Tibial nerve (tissue), 4 donors: ENCODE data around the gene KIZ. TPM values are rescaled to one million over a fixed set of nuclear protein-coding genes. Genes with fewer than 3 reads are reported as not detected.

ENCODE experiments used
- DNase-seq, 2 donors: peaks; one replicate each; pipeline ENCODE4 v3.0.0-alpha.2; 2019; ENCODE audit warnings: low spot score in 2 of 2
- H3K27ac ChIP-seq, 4 donors: fragments of 200-600 bp; sonication (generic) in 3 of 4; one replicate each; pipeline ENCODE4 v1.5.1; 2017 to 2019; ENCODE audit warnings: mild to moderate bottlenecking in 1 of 4
- H3K27me3 ChIP-seq, 2 donors: fragments of 200-600 bp; sonication (generic) in 1 of 2; one replicate each; pipeline versions ENCODE4 v1.5.1 to v1.6.0; 2017 to 2019
- H3K36me3 ChIP-seq, 3 donors: fragments of 200-600 bp; sonication (generic); one replicate each; pipeline ENCODE4 v1.5.1; 2018 to 2019
- H3K4me1 ChIP-seq, 4 donors: fragments of 200-600 bp; sonication (generic) in 3 of 4; one replicate each; pipeline ENCODE4 v1.5.1; 2017 to 2019
- H3K4me3 ChIP-seq, 4 donors: fragments of 200-600 bp; sonication (generic) in 3 of 4; one replicate each; pipeline ENCODE4 v1.5.1; 2017 to 2019; ENCODE audit warnings: mild to moderate bottlenecking in 1 of 4, moderate library complexity in 1 of 4
- H3K9me3 ChIP-seq, 4 donors: fragments of 200-600 bp; sonication (generic) in 3 of 4; one replicate each; pipeline ENCODE4 v1.5.1; 2017 to 2019
- EP300 ChIP-seq, 2 donors: sonication (generic); formaldehyde crosslinking; IDR thresholded peaks; one replicate each; pipeline ENCODE4 v1.6.1; 2017; ENCODE audit warnings: antibody characterized with exemption in 2 of 2, mild to moderate bottlenecking in 1 of 2
- POLR2A ChIP-seq, 2 donors: fragments of 450-650 bp; IDR thresholded peaks; one replicate each; pipeline ENCODE4 v1.6.1; 2017; ENCODE audit warnings: antibody characterized with exemption in 2 of 2, mild to moderate bottlenecking in 2 of 2, moderate library complexity in 2 of 2
- WGBS, 2 donors: methylation state at CpG; one replicate each; pipeline ENCODE4 v1.1.5; 2018; 5-methylcytosine and 5-hydroxymethylcytosine counted together
- total RNA-seq, 4 donors: library from RNA; depleted of rRNA; stranded (reverse); fragments of >200 nt; gene quantifications; one replicate each; pipeline ENCODE4 v1.1.0, GENCODE V29; 2016
- TF ChIP-seq, protein P1 (sequence below), 5 experiments: fragments of 200-600 bp in 3 of 5; fragments of 450-650 bp in 2 of 5; sonication (generic) in 3 of 5; IDR thresholded peaks; one replicate each; pipeline ENCODE4 v1.5.1; 2016 to 2019; ENCODE audit warnings: antibody characterized with exemption in 5 of 5, mild to moderate bottlenecking in 3 of 5, moderate library complexity in 2 of 5

KIZ gene
- total RNA-seq, 4 donors from 2014 or later, result 19.8 to 58.6 (median 54.9) TPM

GRCh38 chr20:21133404-21133803, 7.5 kb downstream of the KIZ start:
- no peak for TF ChIP-seq POLR2A (IDR thresholded peaks at IDR 0.05)
- TF ChIP-seq, protein P1, sequence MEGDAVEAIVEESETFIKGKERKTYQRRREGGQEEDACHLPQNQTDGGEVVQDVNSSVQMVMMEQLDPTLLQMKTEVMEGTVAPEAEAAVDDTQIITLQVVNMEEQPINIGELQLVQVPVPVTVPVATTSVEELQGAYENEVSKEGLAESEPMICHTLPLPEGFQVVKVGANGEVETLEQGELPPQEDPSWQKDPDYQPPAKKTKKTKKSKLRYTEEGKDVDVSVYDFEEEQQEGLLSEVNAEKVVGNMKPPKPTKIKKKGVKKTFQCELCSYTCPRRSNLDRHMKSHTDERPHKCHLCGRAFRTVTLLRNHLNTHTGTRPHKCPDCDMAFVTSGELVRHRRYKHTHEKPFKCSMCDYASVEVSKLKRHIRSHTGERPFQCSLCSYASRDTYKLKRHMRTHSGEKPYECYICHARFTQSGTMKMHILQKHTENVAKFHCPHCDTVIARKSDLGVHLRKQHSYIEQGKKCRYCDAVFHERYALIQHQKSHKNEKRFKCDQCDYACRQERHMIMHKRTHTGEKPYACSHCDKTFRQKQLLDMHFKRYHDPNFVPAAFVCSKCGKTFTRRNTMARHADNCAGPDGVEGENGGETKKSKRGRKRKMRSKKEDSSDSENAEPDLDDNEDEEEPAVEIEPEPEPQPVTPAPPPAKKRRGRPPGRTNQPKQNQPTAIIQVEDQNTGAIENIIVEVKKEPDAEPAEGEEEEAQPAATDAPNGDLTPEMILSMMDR (IDR thresholded peaks at IDR 0.05), result no peak
- TF ChIP-seq EP300 (IDR thresholded peaks at IDR 0.05), result no peak
- Histone ChIP-seq H3K9me3 (no peaks in the 10 kb centered on the region), H3K36me3 (peaks cover 0 to 55% (median 2%) of the 10 kb centered on the region in 3 donors), H3K27me3 (no peaks in the 10 kb centered on the region), H3K27ac (no peak overlapping the region), H3K4me3 (no peak overlapping the region), H3K4me1 (no peaks in the 10 kb centered on the region)
- no peak for DNase-seq
- 80% methylated on average over 4 of the region's 4 CpGs for WGBS, 2 donors

GRCh38 chr20:21133917-21134622, 8.2 kb downstream of the KIZ start:
- no peaks in the 10 kb centered on the region for H3K27me3 ChIP-seq

GRCh38 chr20:21134883-21135493, 9.1 kb downstream of the KIZ start:
- H3K4me1 ChIP-seq, result no peaks in the 10 kb centered on the region
- 91 to 92% methylated on average over 10 of the region's 10 CpGs for WGBS, 2 donors
- no peak for DNase-seq
- H3K4me3 ChIP-seq, result no peak overlapping the region
- H3K9me3 ChIP-seq, result no peaks in the 10 kb centered on the region
- TF ChIP-seq POLR2A (IDR thresholded peaks at IDR 0.05) (no peak), EP300 (IDR thresholded peaks at IDR 0.05) (no peak)
- H3K27me3 ChIP-seq, result no peaks in the 10 kb centered on the region
- no peak overlapping the region for H3K27ac ChIP-seq
- H3K36me3 ChIP-seq, result peaks cover 0 to 60% (median 2%) of the 10 kb centered on the region in 3 donors

More at GRCh38 chr20:21133917-21134622, 8.2 kb downstream of the KIZ start:
- Histone ChIP-seq H3K9me3 (no peaks in the 10 kb centered on the region), H3K27ac (no peak overlapping the region), H3K4me3 (no peak overlapping the region), H3K36me3 (peaks cover 0 to 58% (median 2%) of the 10 kb centered on the region in 3 donors), H3K4me1 (no peaks in the 10 kb centered on the region)
- no peak for TF ChIP-seq EP300 (IDR thresholded peaks at IDR 0.05)
- TF ChIP-seq POLR2A (IDR thresholded peaks at IDR 0.05), result no peak
- TF ChIP-seq, protein P1 (IDR thresholded peaks at IDR 0.05), result no peak
- no peak for DNase-seq
- 93% methylated on average over 16 of the region's 16 CpGs for WGBS, 2 donors

DNA sequence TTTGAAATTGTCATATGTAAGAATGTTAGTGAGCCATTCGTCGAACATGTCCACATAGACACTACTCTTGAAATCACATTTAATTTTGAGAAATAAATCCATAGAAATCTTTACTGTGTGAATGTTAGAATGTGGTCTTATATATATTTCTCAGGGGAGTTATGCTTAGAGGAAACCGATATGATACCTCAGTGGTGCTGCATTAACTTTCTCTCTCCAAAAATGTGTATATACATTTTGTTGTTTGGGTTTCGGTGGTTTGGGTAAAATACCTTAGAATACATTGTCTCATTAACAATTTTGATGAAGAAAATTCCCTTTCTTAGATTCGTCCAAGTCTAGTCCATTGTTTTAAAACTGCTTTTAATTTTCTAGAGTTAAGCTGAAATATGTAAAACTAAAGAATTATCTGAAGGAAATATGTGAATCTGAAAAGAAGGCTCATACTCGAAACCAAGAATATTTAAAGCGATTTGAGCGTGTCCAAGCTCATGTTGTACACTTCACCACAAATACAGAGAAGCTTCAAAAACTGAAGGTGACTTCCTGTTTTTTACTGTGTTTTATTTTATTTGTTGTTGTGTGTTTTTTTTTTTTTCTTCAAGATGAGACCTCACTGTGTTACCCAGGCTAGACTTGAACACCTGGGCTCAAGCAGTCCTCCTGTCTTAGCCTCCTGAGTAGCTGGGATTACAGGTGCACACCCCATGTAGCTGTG, 10.3 kb downstream of the KIZ start:
- Histone ChIP-seq H3K4me3 (no peak overlapping the region), H3K4me1 (no peaks in the 10 kb centered on the region), H3K27me3 (no peaks in the 10 kb centered on the region), H3K36me3 (peaks cover 0 to 63% (median 2%) of the 10 kb centered on the region in 3 donors), H3K9me3 (no peaks in the 10 kb centered on the region), H3K27ac (no peak overlapping the region)
- DNase-seq, result no peak
- WGBS, 2 donors, result 93 to 94% methylated on average over 8 of the region's 8 CpGs
- TF ChIP-seq, protein P1 (IDR thresholded peaks at IDR 0.05), result no peak
- TF ChIP-seq POLR2A (IDR thresholded peaks at IDR 0.05), result no peak
- no peak for TF ChIP-seq EP300 (IDR thresholded peaks at IDR 0.05)

- TF ChIP-seq, protein P1 (IDR thresholded peaks at IDR 0.05), result no peak
- TF ChIP-seq EP300 (IDR thresholded peaks at IDR 0.05) (no peak), POLR2A (IDR thresholded peaks at IDR 0.05) (no peak)
- 80 to 85% methylated on average over 1 of the region's 1 CpG for WGBS, 2 donors
- H3K27ac ChIP-seq, result no peak overlapping the region
- DNase-seq, result no peak
- H3K27me3 ChIP-seq, result no peaks in the 10 kb centered on the region
- H3K4me3 ChIP-seq, result no peak overlapping the region
- H3K9me3 ChIP-seq, result no peaks in the 10 kb centered on the region
- peaks cover 0 to 63% (median 2%) of the 10 kb centered on the region in 3 donors for H3K36me3 ChIP-seq
- H3K4me1 ChIP-seq, result no peaks in the 10 kb centered on the region
Measured at GRCh38 chr20:21137078-21137477, 11.2 kb downstream of the KIZ start.
